Muscle layer of colon (tissue), 2 donors: ENCODE results near the gene EFEMP2.
A peak's percentile ranks its signal among the peaks of the same experiment; 100 is the strongest.
"Not testable (repeated sequence)": the region's sequence is repeated elsewhere in the genome, so short reads cannot be mapped to it uniquely, and the experiment has no call there.

Experiments
- H3K27ac ChIP-seq: one replicate; pipeline ENCODE4 v1.7.0; 2013; ENCODE audit warnings: low read depth, mild to moderate bottlenecking, low read length, moderate library complexity
- H3K27me3 ChIP-seq, 2 donors: one replicate each; pipeline ENCODE4 v1.7.0; 2013; ENCODE audit warnings: low read length in 2 of 2, mild to moderate bottlenecking in 2 of 2; ENCODE audit not compliant: insufficient read depth in 2 of 2, control insufficient read depth in 1 of 2
- H3K36me3 ChIP-seq: one replicate; pipeline ENCODE4 v1.7.0; 2013; ENCODE audit warnings: mild to moderate bottlenecking, low read length; ENCODE audit not compliant: insufficient read depth
- H3K4me1 ChIP-seq: one replicate; pipeline ENCODE4 v1.7.0; 2013; ENCODE audit warnings: mild to moderate bottlenecking, low read length; ENCODE audit not compliant: insufficient read depth
- H3K4me3 ChIP-seq, 2 donors: one replicate each; pipeline ENCODE4 v1.7.0; 2013; ENCODE audit warnings: low read length in 2 of 2, low read depth in 1 of 2, mild to moderate bottlenecking in 1 of 2, moderate library complexity in 1 of 2
- H3K9ac ChIP-seq: one replicate; pipeline ENCODE4 v1.7.0; 2013; ENCODE audit warnings: low read length
- H3K9me3 ChIP-seq: one replicate; pipeline ENCODE4 v1.7.0; 2013; ENCODE audit warnings: mild to moderate bottlenecking, low read length
- donor health status: abdominal sarcoma.
- donor health status: Adenocarcinoma of cecum.

Gene EFEMP2

GRCh38 chr11:65847746-65848145 lies 24.9 kb downstream of the EFEMP2 start:
- Histone ChIP-seq H3K9ac (no peak overlapping the region), H3K4me1 (no peaks in the 10 kb centered on the region), H3K27ac (no peak overlapping the region), H3K27me3 (no peaks in the 10 kb centered on the region), H3K4me3 (no peak overlapping the region), H3K9me3 (no peaks in the 10 kb centered on the region), H3K36me3 (peaks cover 21% of the 10 kb centered on the region)

- Histone ChIP-seq H3K9me3 (no peaks in the 10 kb centered on the region), H3K36me3 (no peaks in the 10 kb centered on the region), H3K27ac (no peak overlapping the region), H3K27me3 (no peaks in the 10 kb centered on the region), H3K9ac (no peak overlapping the region), H3K4me1 (no peaks in the 10 kb centered on the region), H3K4me3 (no peak overlapping the region)
Measured at GRCh38 chr11:65844231-65844872, 28.2 kb downstream of the EFEMP2 start.

GRCh38 chr11:65843811-65844210 lies 28.8 kb downstream of the EFEMP2 start:
- Histone ChIP-seq H3K27me3 (no peaks in the 10 kb centered on the region), H3K4me1 (no peaks in the 10 kb centered on the region), H3K36me3 (no peaks in the 10 kb centered on the region), H3K4me3 (no peak overlapping the region), H3K9ac (no peak overlapping the region), H3K9me3 (no peaks in the 10 kb centered on the region), H3K27ac (no peak overlapping the region)

GRCh38 chr11:65842144-65842543 lies 30.5 kb downstream of the EFEMP2 start:
- no peaks in the 10 kb centered on the region for H3K27me3 ChIP-seq
- H3K9ac ChIP-seq = no peak overlapping the region
- H3K36me3 ChIP-seq = no peaks in the 10 kb centered on the region
- H3K27ac ChIP-seq = no peak overlapping the region
- no peak overlapping the region for H3K4me3 ChIP-seq
- no peaks in the 10 kb centered on the region for H3K4me1 ChIP-seq
- no peaks in the 10 kb centered on the region for H3K9me3 ChIP-seq

GRCh38 chr11:65834202-65834601 lies 38.4 kb downstream of the EFEMP2 start:
- no peaks in the 10 kb centered on the region for H3K27me3 ChIP-seq
- H3K9me3 ChIP-seq = no peaks in the 10 kb centered on the region
- no peaks in the 10 kb centered on the region for H3K36me3 ChIP-seq
- H3K9ac ChIP-seq = no peak overlapping the region
- H3K4me1 ChIP-seq = peaks cover 15% of the 10 kb centered on the region
- H3K4me3 ChIP-seq = peak overlapping the region; percentile 65 to 76
- no peak overlapping the region for H3K27ac ChIP-seq

GRCh38 chr11:65833297-65834030 lies 39.1 kb downstream of the EFEMP2 start, which contains the start of gene SNX32:
Gene SNX32 (plus strand): TSS chr11:65833963. CDS start chr11:65834066, 103 bp downstream.
- peaks cover 15% of the 10 kb centered on the region for H3K4me1 ChIP-seq
- peak within 1 kb of the TSS; percentile 15 for H3K9ac ChIP-seq
- H3K27me3 ChIP-seq = no peaks in the 10 kb centered on the region
- H3K9me3 ChIP-seq = no peaks in the 10 kb centered on the region
- no peaks in the 10 kb centered on the region for H3K36me3 ChIP-seq
- H3K4me3 ChIP-seq = peak within 1 kb of the TSS; percentile 65 to 76
- H3K27ac ChIP-seq = peak within 1 kb of the TSS; percentile 48

- H3K9me3 ChIP-seq, H3K27me3 ChIP-seq, H3K27ac ChIP-seq, H3K36me3 ChIP-seq, H3K4me3 ChIP-seq, H3K9ac ChIP-seq: not testable (repeated sequence)
- peaks cover 15% of the 10 kb centered on the region for H3K4me1 ChIP-seq
Measured at GRCh38 chr11:65832231-65832630, 40.4 kb downstream of the EFEMP2 start.

- H3K9me3 ChIP-seq = no peaks in the 10 kb centered on the region
- H3K27me3 ChIP-seq = no peaks in the 10 kb centered on the region
- H3K36me3 ChIP-seq = no peaks in the 10 kb centered on the region
- H3K4me1 ChIP-seq = peaks cover 11% of the 10 kb centered on the region
- no peak overlapping the region for H3K9ac ChIP-seq
- no peak overlapping the region for H3K27ac ChIP-seq
- no peak overlapping the region for H3K4me3 ChIP-seq
Measured at GRCh38 chr11:65829459-65829858, 43.1 kb downstream of the EFEMP2 start.

- H3K9me3 ChIP-seq = no peaks in the 10 kb centered on the region
- H3K27ac ChIP-seq = no peak overlapping the region
- no peak overlapping the region for H3K4me3 ChIP-seq
- no peaks in the 10 kb centered on the region for H3K36me3 ChIP-seq
- H3K9ac ChIP-seq = no peak overlapping the region
- no peaks in the 10 kb centered on the region for H3K4me1 ChIP-seq
- H3K27me3 ChIP-seq = no peaks in the 10 kb centered on the region
Measured at GRCh38 chr11:65826984-65827735, 45.4 kb downstream of the EFEMP2 start.

- no peaks in the 10 kb centered on the region for H3K4me1 ChIP-seq
- no peaks in the 10 kb centered on the region for H3K36me3 ChIP-seq
- no peaks in the 10 kb centered on the region for H3K27me3 ChIP-seq
- no peak overlapping the region for H3K4me3 ChIP-seq
- H3K27ac ChIP-seq = no peak overlapping the region
- H3K9me3 ChIP-seq = no peaks in the 10 kb centered on the region
- no peak overlapping the region for H3K9ac ChIP-seq
Measured at GRCh38 chr11:65822776-65823528, 49.6 kb downstream of the EFEMP2 start.

GRCh38 chr11:65821107-65821506 lies 51.5 kb downstream of the EFEMP2 start:
- Histone ChIP-seq H3K36me3 (no peaks in the 10 kb centered on the region), H3K4me1 (peaks cover 9% of the 10 kb centered on the region), H3K9ac (no peak overlapping the region), H3K4me3 (no peak overlapping the region), H3K9me3 (no peaks in the 10 kb centered on the region), H3K27me3 (no peaks in the 10 kb centered on the region), H3K27ac (no peak overlapping the region)
